ENCODE data around the gene TLR1.
A peak's percentile ranks its signal among the peaks of the same experiment; 100 is the strongest.

The TLR1 gene

DNA sequence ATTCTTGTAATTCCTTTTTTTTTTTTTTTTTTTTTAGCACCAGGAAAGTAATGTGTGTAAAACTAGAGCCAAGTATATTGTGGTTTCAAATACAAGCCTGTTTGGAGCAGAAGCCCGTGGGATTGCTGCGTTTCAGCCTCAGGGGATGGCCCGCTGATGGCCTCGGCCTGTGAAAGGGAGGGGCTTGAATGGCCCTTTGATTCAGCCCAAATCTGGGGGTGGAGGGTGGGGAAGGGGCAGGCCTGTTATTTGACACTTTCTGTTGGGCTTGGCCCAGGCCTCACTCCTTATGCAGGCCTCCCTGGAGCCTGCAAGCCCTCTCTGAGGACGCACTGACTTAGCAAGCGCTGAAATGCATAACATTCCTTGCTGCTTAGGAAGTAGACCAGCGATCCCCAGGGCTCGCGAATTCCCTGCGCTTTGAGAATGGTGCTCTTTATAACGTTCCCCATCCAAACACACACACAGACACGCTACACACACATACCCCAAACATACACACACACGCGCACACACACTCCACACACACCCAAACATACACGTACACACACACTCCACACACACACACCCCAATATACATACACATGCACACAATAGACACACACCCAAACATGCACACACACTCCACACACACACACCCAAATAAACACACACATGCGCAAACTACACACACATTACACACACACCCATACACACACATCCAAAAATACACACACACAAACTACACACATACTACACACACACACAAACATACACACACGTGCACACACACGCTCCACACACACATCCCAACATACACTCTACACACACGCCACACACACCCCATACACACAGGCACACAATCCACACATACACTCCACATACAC, 51.4 kb downstream of the TLR1 start:
- peak; percentile 90 for DNase-seq (ENCODE audit: extremely low read depth, low read depth)
- no peak overlapping the region for H3K4me3 ChIP-seq (replicated peaks; ENCODE audit: low read depth, low read length)
- TF ChIP-seq, protein P1, sequence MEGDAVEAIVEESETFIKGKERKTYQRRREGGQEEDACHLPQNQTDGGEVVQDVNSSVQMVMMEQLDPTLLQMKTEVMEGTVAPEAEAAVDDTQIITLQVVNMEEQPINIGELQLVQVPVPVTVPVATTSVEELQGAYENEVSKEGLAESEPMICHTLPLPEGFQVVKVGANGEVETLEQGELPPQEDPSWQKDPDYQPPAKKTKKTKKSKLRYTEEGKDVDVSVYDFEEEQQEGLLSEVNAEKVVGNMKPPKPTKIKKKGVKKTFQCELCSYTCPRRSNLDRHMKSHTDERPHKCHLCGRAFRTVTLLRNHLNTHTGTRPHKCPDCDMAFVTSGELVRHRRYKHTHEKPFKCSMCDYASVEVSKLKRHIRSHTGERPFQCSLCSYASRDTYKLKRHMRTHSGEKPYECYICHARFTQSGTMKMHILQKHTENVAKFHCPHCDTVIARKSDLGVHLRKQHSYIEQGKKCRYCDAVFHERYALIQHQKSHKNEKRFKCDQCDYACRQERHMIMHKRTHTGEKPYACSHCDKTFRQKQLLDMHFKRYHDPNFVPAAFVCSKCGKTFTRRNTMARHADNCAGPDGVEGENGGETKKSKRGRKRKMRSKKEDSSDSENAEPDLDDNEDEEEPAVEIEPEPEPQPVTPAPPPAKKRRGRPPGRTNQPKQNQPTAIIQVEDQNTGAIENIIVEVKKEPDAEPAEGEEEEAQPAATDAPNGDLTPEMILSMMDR (IDR thresholded peaks at IDR 0.05; ENCODE audit: low read depth, low read length, missing control alignments) = no peak

DNA sequence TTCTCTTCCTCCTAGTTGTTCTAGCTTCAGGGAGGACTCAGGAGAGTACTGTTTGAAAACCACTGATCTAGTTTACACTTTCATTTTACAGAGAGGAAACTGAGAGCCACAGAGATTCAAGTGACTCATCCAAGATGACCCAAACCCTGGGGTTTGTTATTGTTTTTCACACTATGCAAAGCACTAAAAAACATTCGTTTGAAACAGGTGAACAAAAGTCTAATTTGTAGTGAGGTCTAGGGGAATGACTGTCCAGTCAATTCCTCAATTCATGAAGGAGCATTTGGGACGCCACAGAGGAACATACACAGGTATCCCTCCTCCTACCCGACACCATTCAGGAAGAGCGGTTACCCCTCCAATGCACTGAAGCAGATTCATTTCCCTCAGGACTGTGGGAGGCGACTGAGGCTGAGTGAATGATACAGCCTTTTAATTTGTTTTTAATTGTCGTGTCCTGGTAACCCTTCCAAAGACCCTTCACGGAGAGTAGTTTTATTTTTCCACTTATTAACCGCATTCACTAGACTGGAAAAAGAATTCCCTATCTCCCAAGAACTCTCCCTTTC, 52.1 kb downstream of the TLR1 start:
- H3K4me3 ChIP-seq (replicated peaks; ENCODE audit: low read depth, low read length) = no peak overlapping the region
- TF ChIP-seq, protein P1 (IDR thresholded peaks at IDR 0.05; ENCODE audit: low read depth, low read length, missing control alignments) = no peak
- DNase-seq (ENCODE audit: extremely low read depth, low read depth) = no peak

DNA sequence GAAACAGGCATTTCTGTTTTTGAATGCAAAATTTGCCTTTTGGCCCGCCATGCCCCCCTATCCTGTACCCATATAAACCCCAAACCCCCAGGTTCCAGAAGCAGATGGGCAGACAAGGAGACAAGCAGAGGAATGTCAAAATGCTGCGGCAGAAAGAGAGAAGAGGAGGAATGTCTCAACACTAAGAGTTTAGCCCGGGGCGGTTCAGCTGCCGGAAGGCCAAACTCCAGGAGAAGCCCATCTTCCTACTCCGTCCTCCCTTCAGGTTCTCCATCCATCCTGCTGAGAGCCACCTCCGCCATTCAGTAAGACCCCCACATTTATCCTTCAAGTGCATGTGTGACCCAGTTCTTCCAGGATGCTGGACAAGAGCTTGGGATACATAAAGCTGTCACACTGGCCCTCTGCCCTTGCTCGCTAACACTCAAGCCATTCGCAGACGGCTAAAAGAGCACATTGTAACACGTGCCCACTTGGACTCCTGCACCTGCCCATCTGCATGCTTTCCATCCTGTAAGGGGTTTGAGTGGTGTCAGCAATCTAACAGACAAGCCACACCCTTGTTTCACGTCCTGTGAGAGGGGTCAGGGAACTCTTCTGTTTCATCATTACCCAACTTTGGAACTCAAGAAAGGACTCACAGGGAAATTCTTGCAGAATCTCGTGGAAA, 53.1 kb downstream of the TLR1 start:
- H3K4me3 ChIP-seq (replicated peaks; ENCODE audit: low read depth, low read length) = no peak overlapping the region
- TF ChIP-seq, protein P1 (IDR thresholded peaks at IDR 0.05; ENCODE audit: low read depth, low read length, missing control alignments) = no peak
- no peak for DNase-seq (ENCODE audit: extremely low read depth, low read depth)

DNA sequence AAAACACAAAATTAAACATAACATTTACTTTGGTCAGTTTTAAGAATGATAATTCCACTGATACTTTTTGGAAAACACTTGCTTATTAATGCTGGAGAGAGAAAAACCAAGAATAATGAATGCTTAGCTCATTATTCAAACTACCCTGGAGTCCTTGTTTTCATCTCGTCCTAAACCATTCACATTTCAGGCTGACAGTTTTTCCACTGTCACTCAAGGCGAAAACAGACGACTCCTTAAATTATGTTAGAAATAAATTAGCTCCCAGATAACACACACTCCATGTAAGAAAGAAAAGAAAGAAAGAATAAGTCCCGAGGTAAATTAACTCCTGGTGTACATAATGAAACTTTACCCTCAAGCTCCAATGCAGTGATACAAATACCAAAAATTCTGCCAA, 55.3 kb downstream of the TLR1 start:
- DNase-seq (ENCODE audit: extremely low read depth, low read depth) = no peak
- TF ChIP-seq, protein P1 (IDR thresholded peaks at IDR 0.05; ENCODE audit: low read depth, low read length, missing control alignments) = no peak
- H3K4me3 ChIP-seq (replicated peaks; ENCODE audit: low read depth, low read length) = no peak overlapping the region

DNA sequence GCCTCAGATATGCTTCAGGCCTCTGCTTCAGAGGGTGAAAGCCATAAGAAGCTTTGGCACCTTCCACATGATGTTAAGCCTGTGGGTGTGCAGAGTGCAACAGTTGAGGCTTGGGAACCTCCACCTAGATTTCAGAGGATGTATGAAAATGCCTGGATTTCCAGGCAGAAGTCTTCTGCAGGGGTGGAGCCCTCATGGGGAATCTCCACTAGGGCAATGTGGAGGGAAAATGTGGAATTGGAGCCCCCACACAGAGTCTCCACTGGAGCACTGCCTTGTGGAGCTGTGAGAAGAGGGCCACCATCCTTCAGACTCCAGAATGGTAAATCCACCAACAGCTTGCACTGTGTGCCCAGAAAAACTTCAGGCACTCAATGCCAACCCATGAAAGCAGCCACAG, 57.0 kb downstream of the TLR1 start:
- TF ChIP-seq, protein P1 (IDR thresholded peaks at IDR 0.05; ENCODE audit: low read depth, low read length, missing control alignments) = no peak
- H3K4me3 ChIP-seq (replicated peaks; ENCODE audit: low read depth, low read length) = no peak overlapping the region
- DNase-seq (ENCODE audit: extremely low read depth, low read depth) = no peak
